GM19239 (cell line): Measurements from ENCODE around the gene TMEM259.

Experiments
- DNase-seq: peaks from one replicate; pipeline ENCODE4 v3.0.0; 2011; ENCODE audit warnings: low spot score; ENCODE audit not compliant: insufficient read length
- FAIRE-seq: peaks from 2 replicates; lab custom pipeline; 2011; peaks lifted over from hg19 to GRCh38; lab: Jason Lieb, UNC

TMEM259 gene

DNA sequence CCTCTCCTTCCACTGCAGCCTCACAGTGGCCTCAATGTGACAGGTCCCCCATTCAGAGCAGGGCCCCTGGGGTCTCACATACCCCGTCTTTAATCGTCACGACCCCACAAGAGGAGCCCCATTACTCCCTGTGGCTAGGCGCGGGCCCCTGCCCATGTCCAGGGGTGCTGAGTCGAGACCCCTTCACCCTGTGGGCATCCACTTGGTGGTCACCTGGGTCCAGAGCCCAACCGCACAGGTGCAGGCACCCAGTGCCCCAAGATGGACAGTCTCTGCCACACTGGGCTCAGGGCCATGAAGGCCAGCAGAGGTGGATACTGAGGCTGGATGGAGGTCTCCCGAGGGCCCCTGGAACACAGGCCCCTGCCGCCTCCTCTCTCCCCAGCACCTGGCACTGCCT, 3.0 kb downstream of the TMEM259 start:
- DNase-seq (no peak), FAIRE-seq (no peak)

DNA sequence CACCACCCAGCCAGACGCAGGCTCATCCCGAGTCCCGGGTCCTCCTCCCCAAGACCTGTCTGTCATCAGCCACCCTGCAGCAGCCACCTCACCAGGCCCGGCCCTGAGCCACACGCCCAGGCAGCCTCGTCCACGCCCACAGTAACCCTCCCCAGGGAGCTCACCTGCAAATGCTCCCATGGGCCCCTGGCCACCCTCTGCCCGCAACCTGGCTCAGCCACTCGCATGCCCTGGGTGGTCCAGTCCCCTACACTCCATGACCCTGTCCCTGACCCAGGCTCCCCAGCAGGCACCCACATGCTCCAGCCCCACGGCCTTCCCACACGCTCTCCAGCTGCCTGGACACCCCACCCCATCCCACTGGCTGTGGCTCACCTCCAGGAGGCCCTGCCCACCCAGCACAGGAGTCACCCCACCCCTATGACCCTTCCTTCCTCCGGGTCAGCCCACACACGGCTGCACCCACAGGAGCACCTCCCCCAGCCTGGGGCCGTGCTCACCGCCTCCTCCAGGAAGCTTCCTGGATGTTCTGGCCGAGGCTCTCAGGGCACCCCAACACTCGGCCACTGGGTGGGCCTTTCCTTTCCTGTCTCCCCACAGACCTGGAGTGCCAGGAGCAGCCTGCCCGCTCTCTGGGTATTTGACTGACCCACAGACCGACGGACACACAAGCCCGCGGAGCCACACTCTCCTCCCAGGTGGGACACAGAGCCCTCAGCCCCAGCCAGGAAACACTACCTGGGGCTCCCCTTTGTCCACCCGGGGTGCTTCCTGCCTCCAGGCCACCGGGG, 3.6 kb downstream of the TMEM259 start:
- no peak for FAIRE-seq
- DNase-seq: no peak

DNA sequence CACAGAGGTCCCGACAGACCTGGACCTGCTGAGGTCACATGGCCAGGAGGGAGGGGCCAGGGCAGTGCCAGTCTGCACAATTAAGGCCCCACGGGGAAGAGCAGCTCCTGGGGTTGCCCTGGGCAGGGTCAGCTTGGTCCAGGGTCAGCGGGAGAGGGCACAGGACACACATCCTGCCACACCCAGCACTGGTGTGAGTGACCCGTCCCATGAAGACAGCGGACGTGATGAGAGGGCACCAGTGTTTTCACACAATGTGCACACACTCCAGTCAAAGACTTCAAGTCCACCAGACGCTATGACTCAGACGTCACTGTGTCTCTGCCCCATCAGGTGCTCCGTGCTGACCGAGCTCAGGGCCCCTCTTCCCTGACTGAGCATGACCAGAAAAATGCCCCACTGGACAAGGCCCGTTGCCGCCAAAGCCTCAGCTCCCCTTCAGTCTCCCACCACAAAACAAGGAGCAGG, 4.2 kb downstream of the TMEM259 start:
- FAIRE-seq: no peak
- no peak for DNase-seq

DNA sequence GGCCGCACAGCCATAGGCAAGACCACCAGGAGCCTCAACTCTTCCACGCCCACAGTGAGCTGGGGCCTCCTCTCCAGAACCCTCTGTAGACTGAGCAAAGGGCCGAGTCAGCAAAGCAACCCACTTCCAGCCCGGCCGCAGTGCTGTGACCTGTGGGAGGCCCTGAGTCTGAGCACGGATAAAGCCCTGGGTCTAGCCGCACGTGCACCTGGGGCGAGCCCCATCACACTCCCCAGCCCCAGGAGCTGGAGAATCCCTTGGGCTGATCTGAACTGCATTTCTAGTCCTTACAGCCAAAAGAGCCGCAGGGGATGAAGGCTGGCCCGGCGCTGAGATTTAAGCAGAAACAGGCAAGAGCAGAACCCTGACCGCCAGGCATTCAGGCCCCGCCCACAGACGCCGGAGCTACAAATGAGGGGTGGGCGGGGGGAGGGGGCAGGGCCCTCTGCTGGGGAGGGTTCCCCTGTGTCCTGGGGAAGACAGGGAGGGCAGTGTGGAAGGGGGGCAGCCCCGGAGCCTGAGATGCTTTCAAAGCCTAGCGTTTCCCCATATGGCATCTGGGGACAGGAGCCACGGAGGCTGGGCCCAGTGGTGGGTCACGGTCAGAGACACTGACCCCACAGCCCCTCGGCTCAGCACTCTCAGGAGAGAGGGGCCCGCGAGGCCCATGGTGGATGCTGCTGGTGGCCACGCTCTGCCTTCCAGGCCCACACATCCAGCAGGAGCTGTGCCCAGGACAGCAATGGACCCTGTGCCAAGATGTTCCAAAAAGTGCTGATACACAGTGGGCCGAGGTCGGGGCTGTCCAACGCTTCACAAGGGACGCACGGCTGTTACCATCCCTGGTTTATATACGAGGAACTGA, 4.9 kb downstream of the TMEM259 start:
- FAIRE-seq (no peak), DNase-seq (no peak)

DNA sequence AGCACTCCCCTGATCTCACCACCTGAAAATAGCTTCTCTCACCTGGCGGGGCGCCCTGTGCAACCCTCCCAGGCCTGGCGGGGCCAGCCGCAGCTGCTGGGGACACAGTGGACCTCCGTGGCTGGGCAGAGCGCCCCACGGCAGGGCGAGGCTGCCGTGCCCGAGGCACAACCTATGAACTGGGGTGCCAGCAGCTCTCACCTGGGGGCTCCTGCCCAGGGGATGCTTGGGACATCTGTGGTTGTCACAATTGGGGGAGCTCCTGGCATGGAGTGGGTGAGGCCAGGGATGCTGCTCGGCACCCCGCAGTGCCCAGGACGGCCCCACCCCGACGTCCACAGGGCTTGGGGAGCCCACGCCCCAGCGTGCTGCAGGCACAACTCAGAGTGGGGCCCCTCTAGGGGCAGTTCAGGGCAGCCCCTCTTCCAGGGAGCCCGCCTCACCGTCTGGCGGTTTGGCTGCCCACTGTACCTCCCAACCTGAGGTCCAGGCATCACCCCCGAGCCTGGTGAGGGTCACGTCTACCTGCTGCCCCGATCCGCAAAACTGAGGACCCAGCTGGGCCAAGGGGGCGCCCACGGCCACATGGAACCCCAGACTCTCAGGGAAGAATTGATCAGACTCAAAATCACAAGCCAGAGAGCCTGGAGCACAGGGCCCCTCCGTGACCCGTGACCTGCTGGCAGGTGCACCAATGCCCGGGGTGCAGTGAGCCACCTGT, 5.7 kb downstream of the TMEM259 start:
- FAIRE-seq (no peak), DNase-seq (no peak)

DNA sequence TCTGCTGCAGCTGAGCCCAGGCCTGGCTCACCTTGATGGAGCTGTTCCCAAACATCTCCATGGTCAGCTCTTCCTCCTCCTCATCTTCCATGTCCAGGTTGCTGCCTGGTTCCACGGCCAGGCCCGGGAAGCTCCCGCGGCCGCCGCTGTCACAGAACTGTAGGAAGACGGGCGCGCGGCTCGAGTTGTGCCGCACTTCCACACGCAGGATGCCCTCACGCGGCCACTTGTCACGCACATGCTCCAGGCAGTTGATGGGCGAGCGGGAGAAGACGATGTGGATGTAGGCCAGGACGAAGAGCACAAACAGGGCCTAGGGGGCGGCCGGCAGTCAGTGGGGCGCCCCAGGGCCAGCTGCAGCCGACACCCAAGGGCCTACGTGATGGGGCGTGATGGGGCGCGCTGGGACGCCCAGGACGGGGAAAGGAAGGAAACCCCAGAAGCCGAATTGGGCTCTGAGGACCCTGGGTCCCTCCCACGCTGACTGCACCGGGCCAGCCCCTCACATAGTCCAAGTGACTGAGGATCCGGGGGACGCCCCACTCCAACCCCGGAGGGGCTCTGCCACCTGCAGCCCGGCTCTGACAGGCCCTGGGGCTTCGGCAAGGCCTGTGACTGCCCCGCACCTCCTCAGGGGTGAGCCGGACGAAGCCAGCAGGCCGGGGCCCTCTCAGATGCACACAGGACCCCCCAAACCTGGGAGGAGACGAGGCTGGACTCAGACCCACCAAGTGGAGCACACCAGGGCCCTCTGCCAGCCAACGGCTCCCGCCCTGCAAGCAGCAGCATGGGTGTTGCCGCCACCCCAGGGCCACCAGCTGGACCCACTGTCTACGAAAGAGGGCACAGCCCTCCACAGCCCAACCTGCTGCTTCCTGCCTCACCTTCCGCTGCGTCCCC, 6.5 kb downstream of the TMEM259 start:
- no peak for FAIRE-seq
- DNase-seq: no peak

DNA sequence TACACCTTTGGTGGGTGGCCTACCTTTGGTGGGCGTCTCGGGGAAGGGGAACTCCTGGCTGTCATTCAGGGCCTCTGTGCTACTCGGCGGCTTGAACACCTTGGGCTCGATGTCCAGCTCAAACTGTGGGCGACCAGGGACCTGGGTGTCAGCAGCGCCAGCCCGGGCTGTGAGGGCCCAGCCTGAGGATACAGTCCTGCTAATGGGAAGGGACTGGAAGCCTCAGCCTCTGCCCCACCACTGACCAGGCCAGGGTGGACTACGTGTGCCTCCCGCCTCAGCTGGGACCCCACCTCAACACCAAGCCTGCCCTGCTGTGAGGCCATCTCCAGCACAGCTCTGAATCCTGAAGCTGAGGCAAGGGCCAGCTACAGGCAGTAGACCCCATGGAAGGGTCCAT, 7.7 kb downstream of the TMEM259 start:
- FAIRE-seq (no peak), DNase-seq (no peak)

DNA sequence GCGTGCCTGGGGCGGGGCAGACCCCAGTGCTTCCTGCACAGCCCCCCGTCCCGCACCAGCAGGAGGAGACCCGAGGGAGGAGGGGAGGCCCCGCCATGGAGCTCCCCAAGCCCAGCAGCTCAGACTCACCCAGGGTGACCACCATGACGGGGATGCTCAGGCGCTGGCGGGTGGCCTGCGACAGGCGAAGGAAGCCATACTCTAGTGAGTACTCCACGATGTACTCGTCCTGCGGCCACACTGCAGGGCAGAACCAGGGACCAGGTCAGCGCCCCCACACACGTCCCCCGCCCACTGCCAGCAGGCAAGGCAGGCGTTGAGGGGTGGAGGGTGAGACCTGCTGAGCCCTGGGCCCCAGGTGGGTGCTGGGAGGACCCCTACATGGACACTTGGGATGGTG, 8.6 kb downstream of the TMEM259 start:
- no peak for FAIRE-seq
- no peak for DNase-seq

DNA sequence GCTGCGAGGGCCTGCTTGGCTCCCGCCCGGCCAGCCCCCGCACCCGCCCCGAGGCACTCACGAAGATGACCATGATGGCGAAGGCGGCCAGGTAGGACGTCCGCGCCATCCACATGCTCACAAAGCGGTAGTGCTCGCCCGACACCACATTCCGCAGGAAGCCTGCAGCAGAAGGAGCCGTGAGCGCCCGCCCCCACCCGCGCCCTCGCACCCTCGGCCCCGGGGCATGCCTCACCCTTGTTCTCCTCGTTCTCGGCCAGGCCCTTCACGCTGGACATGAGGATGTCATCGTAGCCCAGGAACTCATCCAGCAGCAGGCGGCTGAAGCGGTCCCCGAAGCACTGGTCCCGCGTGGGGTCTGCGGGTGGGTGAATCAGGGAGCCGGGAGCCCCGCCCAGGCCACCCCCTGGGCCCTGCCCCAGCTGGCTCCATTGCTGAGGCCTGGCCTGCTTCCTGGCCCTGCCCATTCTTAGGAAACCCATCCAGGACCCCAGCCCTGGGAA, 9.0 kb downstream of the TMEM259 start:
- FAIRE-seq (no peak), DNase-seq (no peak)

DNA sequence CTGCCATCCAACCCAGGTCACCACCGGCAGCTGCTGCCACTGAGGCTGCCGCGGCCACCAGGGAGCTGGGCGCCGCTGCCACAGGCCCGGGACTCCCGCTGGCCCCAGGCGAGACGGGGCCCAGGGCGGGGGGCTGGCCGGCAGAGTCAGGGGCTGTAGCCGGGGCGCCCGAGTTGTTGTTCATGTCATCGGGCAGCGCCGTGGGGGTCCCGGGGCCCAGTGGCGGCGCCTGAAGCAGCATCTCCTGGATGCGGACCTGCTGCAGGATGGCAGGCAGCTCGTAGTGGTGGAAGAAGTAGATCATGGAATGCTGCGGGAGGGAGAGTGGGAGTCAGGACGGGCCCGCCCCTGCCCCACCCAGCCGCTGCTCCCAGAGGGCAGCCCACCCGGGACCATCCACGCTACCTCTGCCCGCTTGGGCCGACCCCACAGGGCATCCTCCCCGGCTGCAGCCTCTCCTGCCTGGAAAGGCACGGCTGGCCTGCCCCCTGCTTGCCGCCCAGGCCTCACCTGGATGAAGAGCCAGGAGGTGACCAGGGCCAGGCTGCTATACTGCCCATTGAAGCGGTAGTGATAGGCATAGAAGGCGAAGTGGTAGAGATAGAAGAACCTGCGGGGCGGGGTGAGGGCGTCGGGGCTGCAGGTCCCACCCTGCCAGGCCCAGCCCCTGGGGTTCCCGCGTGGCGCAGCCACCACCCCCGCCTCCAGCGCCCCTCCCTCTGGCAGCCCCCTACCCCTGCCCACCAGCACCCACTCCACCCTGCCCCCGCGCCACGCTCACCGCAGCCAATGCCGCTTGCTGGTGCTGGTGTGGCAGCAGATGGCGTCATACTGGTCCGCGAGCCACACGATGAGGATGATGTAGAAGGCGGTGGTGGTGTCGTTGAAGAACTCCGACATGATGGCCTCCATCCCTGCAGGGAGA, 10.1 kb downstream of the TMEM259 start:
- DNase-seq (no peak), FAIRE-seq (no peak)

DNA sequence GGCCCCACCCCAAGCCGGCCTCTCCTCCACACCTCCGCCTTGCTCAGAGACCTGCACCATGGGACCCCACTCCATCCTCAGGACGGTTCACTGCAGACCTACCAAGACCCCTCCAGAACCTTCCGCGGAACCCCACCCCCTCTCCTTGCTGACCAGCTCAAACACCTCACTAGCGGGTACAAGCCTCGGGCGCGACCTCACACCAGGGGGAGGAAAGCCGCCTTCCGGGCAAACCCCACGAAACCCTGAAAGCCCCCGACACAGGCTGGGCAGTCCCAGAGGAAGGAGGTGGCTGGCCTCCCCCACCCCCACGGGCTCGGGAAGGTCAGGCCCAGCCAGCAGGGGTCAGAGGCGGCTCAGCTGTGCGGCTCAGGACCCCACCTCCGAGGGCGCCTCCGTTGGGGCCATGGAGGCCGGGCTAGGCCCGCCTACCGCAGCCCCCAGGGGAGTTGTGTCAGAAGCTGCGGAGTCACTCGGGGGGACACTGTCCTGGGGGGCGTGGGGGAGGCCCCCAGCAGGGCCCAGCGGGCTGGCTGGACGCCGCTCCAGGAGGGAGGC, 10.9 kb downstream of the TMEM259 start:
- DNase-seq (no peak), FAIRE-seq (no peak)

DNA sequence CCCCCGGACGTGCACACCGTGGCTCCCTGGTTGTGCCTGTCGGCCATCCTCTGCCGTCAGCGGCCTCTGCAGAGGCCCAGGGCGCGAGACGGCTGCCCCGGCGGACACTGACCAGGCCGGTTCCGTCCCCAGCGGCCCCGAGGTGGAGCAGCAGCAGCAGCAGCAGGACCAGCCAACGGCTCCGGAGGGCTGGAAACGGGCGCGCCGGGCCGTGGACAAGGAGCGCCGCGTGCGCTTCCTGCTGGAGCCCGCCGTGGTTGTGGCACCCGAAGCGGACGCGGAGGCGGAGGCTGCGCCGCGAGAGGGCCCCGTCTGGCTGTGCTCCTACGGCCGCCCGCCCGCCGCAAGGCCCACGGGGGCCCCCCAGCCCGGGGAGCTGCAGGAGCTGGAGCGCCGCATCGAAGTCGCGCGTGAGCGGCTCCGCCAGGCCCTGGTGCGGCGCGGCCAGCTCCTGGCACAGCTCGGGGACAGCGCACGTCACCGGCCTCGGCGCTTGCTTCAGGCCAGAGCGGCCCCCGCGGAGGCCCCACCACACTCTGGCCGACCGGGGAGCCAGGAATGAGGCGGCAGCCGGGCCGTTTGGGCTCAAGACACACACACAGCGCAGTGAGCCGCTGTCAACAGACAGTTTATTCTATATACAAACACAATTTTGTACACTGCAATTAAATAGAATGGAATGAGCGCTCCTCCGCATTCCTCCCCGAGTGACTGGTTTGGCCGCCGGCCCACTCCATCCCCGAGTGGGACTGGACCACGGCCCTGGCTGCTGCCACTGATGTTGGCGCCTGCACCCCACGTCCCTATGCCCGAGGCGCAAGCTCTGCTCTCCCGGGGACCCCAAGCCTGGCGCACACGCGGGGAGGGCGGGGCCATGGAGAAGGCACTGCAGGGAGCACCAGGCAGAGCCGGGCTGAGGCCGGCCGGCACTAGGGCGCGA, 11.6 kb downstream of the TMEM259 start:
- FAIRE-seq (no peak), DNase-seq (no peak)

DNA sequence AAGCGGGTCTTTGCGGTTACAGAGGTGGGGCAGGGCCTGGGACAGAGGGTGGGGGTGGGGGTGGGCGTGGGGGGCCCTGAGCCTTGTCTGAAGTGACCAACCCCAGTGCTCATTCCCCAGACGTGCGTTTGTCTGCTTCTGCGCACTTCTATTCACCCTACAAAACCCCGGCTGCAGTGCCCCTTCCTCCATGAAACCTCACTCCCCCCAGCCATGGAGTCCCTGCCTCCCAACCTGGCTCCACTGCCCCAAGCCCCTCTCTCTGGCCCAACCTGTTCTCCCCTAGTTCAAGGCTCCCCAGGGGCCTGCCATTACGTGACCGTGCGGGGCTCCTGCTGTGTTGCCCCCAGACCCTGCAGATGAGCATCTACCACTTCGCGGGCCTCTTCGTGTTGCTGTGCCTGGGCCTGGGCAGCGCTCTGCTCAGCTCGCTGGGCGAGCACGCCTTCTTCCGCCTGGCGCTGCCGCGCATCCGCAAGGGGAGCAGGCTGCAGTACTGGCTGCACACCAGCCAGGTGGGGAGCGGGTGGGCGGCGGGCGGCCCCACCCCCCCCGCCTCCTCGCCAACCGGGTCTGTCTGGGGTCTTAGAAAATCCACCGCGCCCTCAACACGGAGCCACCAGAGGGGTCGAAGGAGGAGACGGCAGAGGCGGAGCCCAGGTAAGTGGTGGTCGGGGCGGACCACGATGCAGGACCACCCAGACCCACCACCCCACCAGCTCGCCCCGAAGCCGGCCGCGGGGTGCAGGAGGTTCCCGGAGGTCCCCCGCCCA, 12.5 kb downstream of the TMEM259 start:
- no peak for DNase-seq
- FAIRE-seq: no peak

DNA sequence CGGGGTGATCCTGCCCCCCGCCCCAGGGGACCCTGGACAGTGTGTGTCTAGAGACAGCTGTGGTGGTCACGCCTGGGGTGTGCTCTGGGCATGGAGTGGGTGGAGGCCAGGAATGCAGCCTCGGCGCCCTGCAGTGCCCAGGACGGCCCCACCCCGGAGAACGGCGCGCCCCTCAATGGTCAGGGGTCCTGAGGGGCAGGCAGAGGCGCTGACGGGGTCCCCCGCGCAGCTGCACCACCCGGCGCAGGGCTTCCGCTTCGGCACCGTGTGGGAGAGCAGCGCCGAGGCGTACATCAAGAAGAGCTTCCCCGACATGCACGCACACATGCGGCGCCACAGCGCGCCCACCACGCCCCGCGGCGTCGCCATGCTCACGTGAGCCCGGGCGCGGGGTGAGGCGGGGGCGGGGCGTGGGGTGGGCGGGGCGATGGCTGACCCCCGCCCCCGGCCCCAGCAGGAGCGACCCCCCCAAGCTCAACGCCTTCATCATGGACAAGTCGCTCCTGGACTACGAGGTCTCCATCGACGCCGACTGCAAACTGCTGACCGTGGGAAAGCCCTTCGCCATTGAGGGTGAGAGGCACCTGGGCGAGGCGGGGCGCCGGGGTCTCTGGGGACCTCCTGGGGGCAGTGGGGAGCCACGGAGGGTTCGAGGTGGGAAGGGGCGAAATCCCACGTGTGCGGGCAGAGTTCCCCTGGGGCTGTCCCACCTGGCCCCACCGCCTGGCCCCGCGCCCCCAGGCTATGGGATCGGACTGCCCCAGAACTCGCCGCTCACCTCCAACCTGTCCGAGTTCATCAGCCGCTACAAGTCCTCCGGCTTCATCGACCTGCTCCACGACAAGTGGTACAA, 13.3 kb downstream of the TMEM259 start:
- DNase-seq (no peak), FAIRE-seq (no peak)

DNA sequence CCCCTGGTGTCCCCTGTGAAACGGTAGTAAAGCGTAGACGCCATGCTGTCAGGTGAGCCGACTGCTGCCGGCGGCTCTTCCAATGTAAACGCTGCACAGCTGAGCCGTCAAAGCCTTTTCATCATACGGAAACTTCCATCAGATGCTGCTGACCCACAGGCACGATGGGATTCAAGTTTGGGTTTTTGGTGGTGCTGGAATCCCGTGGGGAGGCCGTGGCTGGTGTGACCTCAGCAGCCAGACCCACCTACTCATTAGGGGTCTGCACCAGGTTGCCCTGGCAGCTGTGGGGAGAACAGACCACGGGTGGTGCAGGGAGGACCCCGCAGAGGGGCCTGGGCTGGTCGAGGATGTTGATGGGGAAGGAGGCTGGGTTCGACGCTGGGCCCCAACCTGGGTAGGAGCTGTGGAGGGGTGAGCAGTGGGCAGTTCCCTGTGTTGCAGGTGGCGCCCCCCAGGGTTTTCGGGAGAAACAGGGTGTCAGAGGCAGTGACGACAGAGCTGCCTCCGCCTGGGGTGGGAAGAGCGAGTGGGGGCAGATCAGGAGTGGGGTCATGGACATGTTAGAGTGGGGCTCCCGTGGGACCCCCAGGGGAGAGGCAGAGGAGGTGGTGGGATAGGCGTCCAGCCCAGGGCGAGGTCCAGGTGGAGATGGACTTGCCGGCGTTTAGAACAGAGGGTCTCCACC, 14.1 kb downstream of the TMEM259 start:
- DNase-seq (no peak), FAIRE-seq (no peak)
